Measurements from ENCODE around the gene B3GAT3.
"Not testable (repeated sequence)": the region's sequence is repeated elsewhere in the genome, so short reads cannot be mapped to it uniquely, and the experiment has no call there.

Gene B3GAT3

GRCh38 chr11:62602141-62603071 is 19.4 kb downstream of the B3GAT3 start:
- peak; percentile 79 for DNase-seq

- peak; percentile 99 for DNase-seq
These were observed 20.2 kb downstream of the B3GAT3 start, which contains the start of gene MTA2 for GRCh38 chr11:62601372-62602140. Gene MTA2 (minus strand): TSS chr11:62601865. CDS start chr11:62601450, 415 bp downstream.

GRCh38 chr11:62601122-62601371 is 20.7 kb downstream of the B3GAT3 start:
- peak; percentile 67 for DNase-seq

- DNase-seq: peak; percentile 39
These were observed 21.2 kb downstream of the B3GAT3 start for GRCh38 chr11:62600367-62601121.

GRCh38 chr11:62599901-62600300 is 21.9 kb downstream of the B3GAT3 start:
- no peak for DNase-seq

GRCh38 chr11:62599069-62599696 is 22.6 kb downstream of the B3GAT3 start:
- DNase-seq: peak; percentile 99

GRCh38 chr11:62595124-62595523 is 26.7 kb downstream of the B3GAT3 start:
- DNase-seq: no peak

GRCh38 chr11:62593434-62594044 is 28.2 kb downstream of the B3GAT3 start:
- peak; percentile 89 for DNase-seq

- DNase-seq: no peak
These were observed 28.8 kb downstream of the B3GAT3 start for GRCh38 chr11:62592989-62593421.

GRCh38 chr11:62592146-62592815 is 29.5 kb downstream of the B3GAT3 start:
- peak; percentile 74 for DNase-seq

- peak; percentile 99 for DNase-seq
These were observed 30.2 kb downstream of the B3GAT3 start, which contains the start of gene TUT1 for GRCh38 chr11:62591448-62592145. Gene TUT1 (minus strand): TSS chr11:62591523. CDS start chr11:62591485, 38 bp downstream.

- DNase-seq: peak; percentile 36
These were observed 32.7 kb downstream of the B3GAT3 start for GRCh38 chr11:62588966-62589637.

- DNase-seq: not testable (repeated sequence)
These were observed 36.4 kb downstream of the B3GAT3 start for GRCh38 chr11:62585356-62585755.

GRCh38 chr11:62581735-62582134 is 40.1 kb downstream of the B3GAT3 start:
- DNase-seq: not testable (repeated sequence)

GRCh38 chr11:62580959-62581715 is 40.6 kb downstream of the B3GAT3 start:
- DNase-seq: no peak

GRCh38 chr11:62579252-62579651 is 42.5 kb downstream of the B3GAT3 start:
- no peak for DNase-seq

- no peak for DNase-seq
These were observed 43.2 kb downstream of the B3GAT3 start for GRCh38 chr11:62578541-62578940.

GRCh38 chr11:62577046-62577714 is 44.6 kb downstream of the B3GAT3 start:
- DNase-seq: no peak

- DNase-seq: no peak
These were observed 45.9 kb downstream of the B3GAT3 start for GRCh38 chr11:62575837-62576236.
